ENCODE results near the gene TPGS1.
A peak's percentile ranks its signal among the peaks of the same experiment; 100 is the strongest.
"Not testable (repeated sequence)": the region's sequence is repeated elsewhere in the genome, so short reads cannot be mapped to it uniquely, and the experiment has no call there.

Gene TPGS1

GRCh38 chr19:474126-475078, 32.9 kb upstream of the TPGS1 start:
- DNase-seq (ENCODE audit: low read depth), result no peak

GRCh38 chr19:475360-475759, 31.9 kb upstream of the TPGS1 start:
- H3K4me3 ChIP-seq (ENCODE audit: low read depth, low read length), result no peak overlapping the region
- DNase-seq (ENCODE audit: low read depth), result no peak

More at GRCh38 chr19:474126-475078, 32.9 kb upstream of the TPGS1 start:
- H3K4me3 ChIP-seq (ENCODE audit: low read depth, low read length), result no peak overlapping the region

GRCh38 chr19:478236-478903, 28.9 kb upstream of the TPGS1 start:
- H3K4me3 ChIP-seq (ENCODE audit: low read depth, low read length), result no peak overlapping the region
- no peak for DNase-seq (ENCODE audit: low read depth)

- no peak overlapping the region for H3K4me3 ChIP-seq (ENCODE audit: low read depth, low read length)
- DNase-seq (ENCODE audit: low read depth), result no peak
Observed at GRCh38 chr19:478976-479375, 28.3 kb upstream of the TPGS1 start.

GRCh38 chr19:480016-480855, 27.1 kb upstream of the TPGS1 start:
- H3K4me3 ChIP-seq (ENCODE audit: low read depth, low read length), result no peak overlapping the region
- no peak for DNase-seq (ENCODE audit: low read depth)

GRCh38 chr19:481100-481499, 26.2 kb upstream of the TPGS1 start:
- not testable (repeated sequence) for H3K4me3 ChIP-seq (ENCODE audit: low read depth, low read length); DNase-seq (ENCODE audit: low read depth)

GRCh38 chr19:482186-483041, 24.9 kb upstream of the TPGS1 start:
- H3K4me3 ChIP-seq (ENCODE audit: low read depth, low read length), result no peak overlapping the region
- no peak for DNase-seq (ENCODE audit: low read depth)

- no peak for DNase-seq (ENCODE audit: low read depth)
- H3K4me3 ChIP-seq (ENCODE audit: low read depth, low read length), result no peak overlapping the region
Observed at GRCh38 chr19:483332-484072, 23.8 kb upstream of the TPGS1 start.

GRCh38 chr19:484494-484893, 22.8 kb upstream of the TPGS1 start:
- no peak for DNase-seq (ENCODE audit: low read depth)
- no peak overlapping the region for H3K4me3 ChIP-seq (ENCODE audit: low read depth, low read length)

GRCh38 chr19:485077-485476, 22.2 kb upstream of the TPGS1 start:
- DNase-seq (ENCODE audit: low read depth), result no peak
- H3K4me3 ChIP-seq (ENCODE audit: low read depth, low read length), result no peak overlapping the region

- no peak overlapping the region for H3K4me3 ChIP-seq (ENCODE audit: low read depth, low read length)
- DNase-seq (ENCODE audit: low read depth), result no peak
Observed at GRCh38 chr19:485583-486236, 21.6 kb upstream of the TPGS1 start.

- peak overlapping the region; percentile 87 for H3K4me3 ChIP-seq (ENCODE audit: low read depth, low read length)
- peak; percentile 86 for DNase-seq (ENCODE audit: low read depth)
Observed at GRCh38 chr19:488505-489417, 18.5 kb upstream of the TPGS1 start.

- H3K4me3 ChIP-seq (ENCODE audit: low read depth, low read length), result peak overlapping the region; percentile 87
- DNase-seq (ENCODE audit: low read depth), result no peak
Observed at GRCh38 chr19:489418-490196, 17.7 kb upstream of the TPGS1 start.

GRCh38 chr19:491146-491741, 16.1 kb upstream of the TPGS1 start:
- DNase-seq (ENCODE audit: low read depth), result no peak
- no peak overlapping the region for H3K4me3 ChIP-seq (ENCODE audit: low read depth, low read length)

- DNase-seq (ENCODE audit: low read depth), result no peak
Observed at GRCh38 chr19:492091-492531, 15.2 kb upstream of the TPGS1 start.

More at GRCh38 chr19:492091-492531, 15.2 kb upstream of the TPGS1 start:
- no peak overlapping the region for H3K4me3 ChIP-seq (ENCODE audit: low read depth, low read length)

Measured in skeletal muscle cell (primary cell).